SK-N-SH treated with all-trans-retinoic acid at 6 μM for 48 hours (cell line): ENCODE measurements around the gene ZNF575.

Experiments used
- ATAC-seq: fragments of 200-7000 bp; cut with Tn5 transposase; 3 replicates; pipeline ENCODE4 v1.9.1; 2020; ENCODE audit warnings: mild to moderate bottlenecking, moderate library complexity
- BACH2 ChIP-seq: fragments of 250-450 bp; sonication (Bioruptor Pico); IDR thresholded peaks from 2 replicates; pipeline ENCODE4 v1.9.0; 2021; ENCODE audit warnings: mild to moderate bottlenecking, borderline replicate concordance
- CSDC2 ChIP-seq: fragments of 250-450 bp; sonication (Bioruptor Pico); IDR thresholded peaks from 2 replicates; pipeline ENCODE4 v1.5.0; 2020; ENCODE audit warnings: mild to moderate bottlenecking, moderate library complexity
- ESRRG ChIP-seq: fragments of 250-450 bp; sonication (Bioruptor Pico); IDR thresholded peaks from 2 replicates; pipeline ENCODE4 v1.6.1; 2021; ENCODE audit warnings: mild to moderate bottlenecking
- GLIS3 ChIP-seq: fragments of 250-450 bp; sonication (Bioruptor Pico); IDR thresholded peaks from 2 replicates; pipeline ENCODE4 v1.5.0; 2020; ENCODE audit warnings: mild to moderate bottlenecking, moderate library complexity
- ISL1 ChIP-seq: fragments of 250-450 bp; sonication (Bioruptor Pico); IDR thresholded peaks from 2 replicates; pipeline ENCODE4 v2.1.2; 2022; ENCODE audit warnings: mild to moderate bottlenecking, moderate library complexity
- OSR1 ChIP-seq: fragments of 250-450 bp; sonication (Bioruptor Pico); IDR thresholded peaks from 2 replicates; pipeline ENCODE4 v1.8.0; 2022; ENCODE audit warnings: moderate library complexity, mild to moderate bottlenecking, inconsistent platforms
- PPARA ChIP-seq: fragments of 250-450 bp; sonication (Bioruptor Pico); IDR thresholded peaks from 2 replicates; pipeline ENCODE4 v1.5.0; 2020; ENCODE audit warnings: mild to moderate bottlenecking, borderline replicate concordance
- RARB ChIP-seq: fragments of 250-450 bp; sonication (Bioruptor Pico); IDR thresholded peaks from 2 replicates; pipeline ENCODE4 v1.8.0; 2021; ENCODE audit warnings: mild to moderate bottlenecking, moderate library complexity
- SNAI2 ChIP-seq: fragments of 250-450 bp; sonication (Bioruptor Pico); IDR thresholded peaks from 2 replicates; pipeline ENCODE4 v1.5.0; 2020; ENCODE audit warnings: mild to moderate bottlenecking, moderate library complexity
- TCF4 ChIP-seq: fragments of 250-450 bp; sonication (Bioruptor Pico); IDR thresholded peaks from 2 replicates; pipeline ENCODE4 v1.8.0; 2021; ENCODE audit warnings: mild to moderate bottlenecking, moderate library complexity, borderline replicate concordance
- TOX ChIP-seq: fragments of 250-450 bp; sonication (Bioruptor Pico); IDR thresholded peaks from 2 replicates; pipeline ENCODE4 v1.8.0; 2021; ENCODE audit warnings: mild to moderate bottlenecking, moderate library complexity, borderline replicate concordance
- ZC3H10 ChIP-seq: fragments of 250-450 bp; sonication (Bioruptor Pico); IDR thresholded peaks from 2 replicates; pipeline ENCODE4 v1.5.1; 2021; ENCODE audit warnings: mild to moderate bottlenecking, moderate library complexity
- ZFP3 ChIP-seq: fragments of 250-450 bp; sonication (Bioruptor Pico); IDR thresholded peaks from 2 replicates; pipeline ENCODE4 v1.5.0; 2020; ENCODE audit warnings: mild to moderate bottlenecking, moderate library complexity
- ZFP30 ChIP-seq: fragments of 450-650 bp; formaldehyde crosslinking; IDR thresholded peaks from 2 replicates; pipeline ENCODE4 v1.5.0; 2022; ENCODE audit warnings: mild to moderate bottlenecking, moderate library complexity
- ZNF565 ChIP-seq: fragments of 450-650 bp; formaldehyde crosslinking; conservative IDR thresholded peaks from 2 replicates; pipeline ENCODE4 v1.5.0; 2020; ENCODE audit warnings: low read depth, mild to moderate bottlenecking, moderate library complexity
- ZNF70 ChIP-seq: fragments of 450-650 bp; formaldehyde crosslinking; IDR thresholded peaks from 2 replicates; pipeline ENCODE4 v1.5.0; 2020; ENCODE audit warnings: mild to moderate bottlenecking, moderate library complexity
- ZNF8 ChIP-seq: fragments of 450-650 bp; formaldehyde crosslinking; IDR thresholded peaks from 2 replicates; pipeline ENCODE4 v1.5.0; 2020; ENCODE audit warnings: mild to moderate bottlenecking, moderate library complexity
- TF ChIP-seq, protein P1 (sequence below): fragments of 250-450 bp; sonication (Bioruptor Pico); IDR thresholded peaks from 2 replicates; pipeline ENCODE4 v1.5.0; 2020; ENCODE audit warnings: mild to moderate bottlenecking, moderate library complexity
- TF ChIP-seq, protein P2 (sequence below): fragments of 250-450 bp; sonication (Bioruptor Pico); IDR thresholded peaks from 2 replicates; pipeline ENCODE4 v1.8.0; 2021; ENCODE audit warnings: low read depth, mild to moderate bottlenecking, moderate library complexity, borderline replicate concordance
- TF ChIP-seq, protein P3 (sequence below): fragments of 250-450 bp; sonication (Bioruptor Pico); IDR thresholded peaks from 2 replicates; pipeline ENCODE4 v1.5.1; 2020; ENCODE audit warnings: low read depth, mild to moderate bottlenecking, moderate library complexity

Gene ZNF575

DNA sequence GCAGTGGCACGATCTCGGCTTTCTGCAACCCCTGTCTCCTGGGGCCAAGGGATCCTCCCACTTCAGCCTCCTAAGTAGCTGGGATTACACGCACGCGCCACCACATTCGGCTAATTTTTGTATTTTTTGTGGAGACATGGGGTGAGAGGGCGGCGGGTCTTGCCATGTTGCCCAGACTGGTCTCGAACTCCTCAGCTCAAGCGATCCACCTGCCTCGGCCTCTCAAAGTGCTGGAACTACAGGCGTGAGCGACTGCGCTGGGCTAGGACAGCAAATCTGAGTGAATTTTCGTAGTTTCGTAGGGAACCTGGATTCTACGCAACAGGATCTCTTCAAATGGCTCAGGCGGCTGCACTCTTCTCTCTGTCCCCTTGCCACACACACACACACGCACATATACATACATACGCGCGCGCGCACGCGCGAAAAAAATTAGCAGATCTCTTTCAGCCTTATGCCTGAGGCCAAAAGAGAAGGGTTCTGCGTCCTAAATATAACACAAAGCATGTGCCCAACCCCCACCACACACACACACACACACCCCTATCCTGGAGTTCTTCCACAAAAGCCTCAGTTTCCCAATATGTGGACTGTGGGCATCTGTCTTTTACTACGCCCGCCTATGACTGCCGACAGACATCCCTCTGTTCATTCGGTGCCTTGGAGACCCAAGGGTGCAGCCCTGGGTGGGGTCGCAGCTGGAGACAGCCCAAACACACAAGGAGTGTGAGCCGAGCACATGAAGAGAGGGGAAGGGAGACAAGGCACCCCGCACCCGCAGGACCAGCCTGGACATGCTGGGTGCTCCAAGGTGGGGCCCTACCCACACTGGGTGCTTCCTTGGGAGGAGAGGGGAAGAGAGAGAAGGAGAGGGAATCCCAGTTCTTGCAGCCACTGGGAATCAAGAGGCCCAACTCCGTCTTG lies 43.2 kb downstream of the ZNF575 start:
- no peak for TF ChIP-seq PPARA (CRISPR knock-in tag)
- TF ChIP-seq ZNF565 (CRISPR knock-in tag) = no peak
- TF ChIP-seq ZFP30 (CRISPR knock-in tag) = no peak
- TF ChIP-seq BACH2 (CRISPR knock-in tag) = no peak
- TF ChIP-seq OSR1 (CRISPR knock-in tag) = no peak
- no peak for TF ChIP-seq ISL1 (CRISPR knock-in tag)
- TF ChIP-seq, protein P1, sequence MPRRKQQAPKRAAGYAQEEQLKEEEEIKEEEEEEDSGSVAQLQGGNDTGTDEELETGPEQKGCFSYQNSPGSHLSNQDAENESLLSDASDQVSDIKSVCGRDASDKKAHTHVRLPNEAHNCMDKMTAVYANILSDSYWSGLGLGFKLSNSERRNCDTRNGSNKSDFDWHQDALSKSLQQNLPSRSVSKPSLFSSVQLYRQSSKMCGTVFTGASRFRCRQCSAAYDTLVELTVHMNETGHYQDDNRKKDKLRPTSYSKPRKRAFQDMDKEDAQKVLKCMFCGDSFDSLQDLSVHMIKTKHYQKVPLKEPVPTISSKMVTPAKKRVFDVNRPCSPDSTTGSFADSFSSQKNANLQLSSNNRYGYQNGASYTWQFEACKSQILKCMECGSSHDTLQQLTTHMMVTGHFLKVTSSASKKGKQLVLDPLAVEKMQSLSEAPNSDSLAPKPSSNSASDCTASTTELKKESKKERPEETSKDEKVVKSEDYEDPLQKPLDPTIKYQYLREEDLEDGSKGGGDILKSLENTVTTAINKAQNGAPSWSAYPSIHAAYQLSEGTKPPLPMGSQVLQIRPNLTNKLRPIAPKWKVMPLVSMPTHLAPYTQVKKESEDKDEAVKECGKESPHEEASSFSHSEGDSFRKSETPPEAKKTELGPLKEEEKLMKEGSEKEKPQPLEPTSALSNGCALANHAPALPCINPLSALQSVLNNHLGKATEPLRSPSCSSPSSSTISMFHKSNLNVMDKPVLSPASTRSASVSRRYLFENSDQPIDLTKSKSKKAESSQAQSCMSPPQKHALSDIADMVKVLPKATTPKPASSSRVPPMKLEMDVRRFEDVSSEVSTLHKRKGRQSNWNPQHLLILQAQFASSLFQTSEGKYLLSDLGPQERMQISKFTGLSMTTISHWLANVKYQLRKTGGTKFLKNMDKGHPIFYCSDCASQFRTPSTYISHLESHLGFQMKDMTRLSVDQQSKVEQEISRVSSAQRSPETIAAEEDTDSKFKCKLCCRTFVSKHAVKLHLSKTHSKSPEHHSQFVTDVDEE (CRISPR knock-in tag) = no peak
- TF ChIP-seq, protein P2, sequence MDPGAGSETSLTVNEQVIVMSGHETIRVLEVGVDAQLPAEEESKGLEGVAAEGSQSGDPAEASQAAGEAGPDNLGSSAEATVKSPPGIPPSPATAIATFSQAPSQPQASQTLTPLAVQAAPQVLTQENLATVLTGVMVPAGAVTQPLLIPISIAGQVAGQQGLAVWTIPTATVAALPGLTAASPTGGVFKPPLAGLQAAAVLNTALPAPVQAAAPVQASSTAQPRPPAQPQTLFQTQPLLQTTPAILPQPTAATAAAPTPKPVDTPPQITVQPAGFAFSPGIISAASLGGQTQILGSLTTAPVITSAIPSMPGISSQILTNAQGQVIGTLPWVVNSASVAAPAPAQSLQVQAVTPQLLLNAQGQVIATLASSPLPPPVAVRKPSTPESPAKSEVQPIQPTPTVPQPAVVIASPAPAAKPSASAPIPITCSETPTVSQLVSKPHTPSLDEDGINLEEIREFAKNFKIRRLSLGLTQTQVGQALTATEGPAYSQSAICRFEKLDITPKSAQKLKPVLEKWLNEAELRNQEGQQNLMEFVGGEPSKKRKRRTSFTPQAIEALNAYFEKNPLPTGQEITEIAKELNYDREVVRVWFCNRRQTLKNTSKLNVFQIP = no peak
- TF ChIP-seq RARB (CRISPR knock-in tag) = no peak
- no peak for TF ChIP-seq ZNF70 (CRISPR knock-in tag)
- TF ChIP-seq ZC3H10 (CRISPR knock-in tag) = no peak
- no peak for TF ChIP-seq SNAI2 (CRISPR knock-in tag)
- TF ChIP-seq, all 23 proteins: peak for 0
- peak; percentile 2; the same call in 2 of the 3 replicates for ATAC-seq

DNA sequence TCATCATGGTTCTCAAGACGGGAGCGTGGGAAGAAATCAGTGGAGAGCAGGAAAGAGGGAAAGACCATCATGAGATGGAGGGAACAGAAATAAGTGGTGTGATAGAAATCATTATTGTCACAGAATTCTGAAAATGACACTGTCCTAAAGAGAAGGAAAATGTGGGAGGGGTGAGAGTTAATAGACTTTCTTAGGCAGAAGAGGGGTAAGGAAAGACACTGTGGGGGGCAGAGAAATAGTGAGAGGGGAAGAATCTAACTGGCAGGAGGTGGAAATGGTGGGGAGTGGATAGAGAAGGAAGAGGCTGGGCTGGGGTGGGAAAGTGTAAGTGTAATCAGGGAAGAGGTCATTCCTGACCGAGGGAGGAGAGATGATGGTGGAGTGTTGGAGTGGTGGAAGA lies 45.8 kb downstream of the ZNF575 start:
- TF ChIP-seq BACH2 (CRISPR knock-in tag) (no peak), ISL1 (CRISPR knock-in tag) (no peak), ZNF8 (CRISPR knock-in tag) (no peak), GLIS3 (CRISPR knock-in tag) (no peak)
- TF ChIP-seq, protein P3, sequence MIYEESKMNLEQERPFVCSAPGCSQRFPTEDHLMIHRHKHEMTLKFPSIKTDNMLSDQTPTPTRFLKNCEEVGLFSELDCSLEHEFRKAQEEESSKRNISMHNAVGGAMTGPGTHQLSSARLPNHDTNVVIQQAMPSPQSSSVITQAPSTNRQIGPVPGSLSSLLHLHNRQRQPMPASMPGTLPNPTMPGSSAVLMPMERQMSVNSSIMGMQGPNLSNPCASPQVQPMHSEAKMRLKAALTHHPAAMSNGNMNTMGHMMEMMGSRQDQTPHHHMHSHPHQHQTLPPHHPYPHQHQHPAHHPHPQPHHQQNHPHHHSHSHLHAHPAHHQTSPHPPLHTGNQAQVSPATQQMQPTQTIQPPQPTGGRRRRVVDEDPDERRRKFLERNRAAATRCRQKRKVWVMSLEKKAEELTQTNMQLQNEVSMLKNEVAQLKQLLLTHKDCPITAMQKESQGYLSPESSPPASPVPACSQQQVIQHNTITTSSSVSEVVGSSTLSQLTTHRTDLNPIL (CRISPR knock-in tag) = no peak
- TF ChIP-seq, all 23 proteins: peak for 0
- no peak for ATAC-seq

DNA sequence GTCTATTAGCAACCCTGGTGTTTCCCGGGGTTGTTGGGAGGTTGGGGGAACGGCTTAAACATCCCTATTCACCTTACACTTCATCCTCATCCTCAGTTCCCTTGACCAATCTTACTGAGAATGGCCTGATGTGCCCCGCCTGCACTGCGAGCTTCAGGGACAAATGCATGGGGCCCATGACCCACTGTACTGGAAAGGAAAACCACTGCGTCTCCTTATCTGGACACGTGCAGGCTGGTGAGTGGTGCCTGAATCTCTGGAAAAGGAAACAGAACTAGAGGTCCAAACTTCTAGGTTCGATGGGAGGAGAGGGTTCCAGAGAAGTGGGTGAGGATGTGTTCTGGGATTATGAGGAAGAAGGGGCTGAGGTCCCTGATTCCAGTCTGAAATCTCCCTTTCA lies 48.5 kb downstream of the ZNF575 start:
- ATAC-seq = no peak

DNA sequence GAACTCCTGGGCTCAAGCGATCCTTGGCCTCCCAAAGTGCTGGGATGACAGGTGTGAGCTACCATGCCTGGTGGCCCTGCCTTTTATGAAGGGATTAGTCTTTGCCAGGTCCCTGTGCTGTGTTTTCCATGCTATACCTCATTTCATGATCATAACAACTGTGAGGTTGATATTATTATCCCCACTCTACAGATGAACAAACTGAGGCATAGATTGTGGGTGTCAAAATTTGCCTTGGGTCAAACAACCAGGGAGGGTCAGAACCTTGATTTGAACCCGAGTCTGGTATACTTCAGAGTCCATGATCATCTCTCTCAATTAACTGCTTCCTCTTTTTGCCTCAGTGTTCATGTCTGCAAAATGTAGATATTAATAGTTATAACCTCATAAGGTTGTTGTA lies 49.5 kb downstream of the ZNF575 start:
- ATAC-seq = no peak

More for the DNA sequence above, 48.5 kb downstream of the ZNF575 start:
- TF ChIP-seq SNAI2 (CRISPR knock-in tag) (no peak), ESRRG (CRISPR knock-in tag) (no peak), GLIS3 (CRISPR knock-in tag) (no peak), TOX (CRISPR knock-in tag) (no peak), ZFP3 (CRISPR knock-in tag) (no peak), ZFP30 (CRISPR knock-in tag) (no peak), CSDC2 (no peak), OSR1 (CRISPR knock-in tag) (no peak)
- TF ChIP-seq, protein P2 = no peak
- TF ChIP-seq, all 23 proteins: peak for 0

More for the DNA sequence above, 49.5 kb downstream of the ZNF575 start:
- TF ChIP-seq TCF4 (CRISPR knock-in tag) (no peak), TOX (CRISPR knock-in tag) (no peak)
